Measurements from ENCODE around the gene DACH1. TPM values are rescaled to one million over a fixed set of nuclear protein-coding genes. Genes with fewer than 3 reads are reported as not detected.

The DACH1 gene
- total and polyA plus RNA-seq, 2 of the 8 experiments (the other 6 are each of a cell fraction or from before 2014, with no cell fraction given): 0.12 to 0.67 TPM

GRCh38 chr13:71856548-71857043 lies 10.4 kb downstream of the DACH1 start (continued):
- TF ChIP-seq KDM1A (IDR thresholded peaks at IDR 0.05; ENCODE audit: borderline replicate concordance, low read length): no peak

Data from H1 (cell line).